A549 (cell line): ENCODE results near the gene TAS1R3. TPM values are rescaled to one million over a fixed set of nuclear protein-coding genes. Genes with fewer than 3 reads are reported as not detected.

Source experiments
- ATAC-seq, 2 experiments: fragments of 200-7000 bp in 1 of 2; fragments of >200 bp in 1 of 2; cut with Nextera tagmentation in 1 of 2; cut with Tn5 transposase in 1 of 2; 3 replicates each; pipeline versions ENCODE4 v1.8.0 to v1.9.1; 2018 to 2020; ENCODE audit warnings: mild to moderate bottlenecking in 1 of 2, moderate library complexity in 1 of 2
- CTCF ChIA-PET: fragments of 300-600 bp; sonication (Branson Sonifier 250); formaldehyde crosslinking; extraction: SDS; loops from one replicate; lab custom pipeline; 2021; ENCODE audit warnings: antibody characterized with exemption, inconsistent platforms; lab: Yijun Ruan, JAX
- POLR2A ChIA-PET: fragments of 350-600 bp; formaldehyde crosslinking; extraction: SDS; loops from one replicate; lab custom pipeline; 2021; ENCODE audit warnings: antibody characterized with exemption, inconsistent platforms; lab: Yijun Ruan, JAX
- DNase-seq, 2 experiments: peaks; one replicate each; pipeline versions ENCODE4 v3.0.0 to v3.0.0-alpha.2; 2011 to 2016; ENCODE audit warnings: low read depth in 1 of 2, low spot score in 1 of 2
- FAIRE-seq: peaks from 2 replicates; lab custom pipeline; 2011; peaks lifted over from hg19 to GRCh38; lab: Jason Lieb, UNC
- H3K27ac ChIP-seq, 2 experiments: fragments of >200 bp; sonication (Bioruptor Twin); formaldehyde crosslinking; 3 replicates each; pipeline ENCODE4 v1.5.1; 2016 to 2017
- H3K4me1 ChIP-seq: fragments of >200 bp; sonication (Bioruptor Twin); formaldehyde crosslinking; 3 replicates; pipeline ENCODE4 v1.6.1; 2016
- H3K4me2 ChIP-seq: fragments of >200 bp; sonication (Bioruptor Twin); formaldehyde crosslinking; 3 replicates; pipeline ENCODE4 v1.6.1; 2016
- H3K4me3 ChIP-seq: fragments of >200 bp; sonication (Bioruptor Twin); formaldehyde crosslinking; 3 replicates; pipeline ENCODE4 v1.5.1; 2016
- H3K9me3 ChIP-seq: fragments of >200 bp; sonication (Bioruptor Twin); formaldehyde crosslinking; 3 replicates; pipeline ENCODE4 v1.6.1; 2016
- CBX8 ChIP-seq: fragments of 200-600 bp; sonication (generic); IDR thresholded peaks from 2 replicates; pipeline ENCODE4 v1.6.1; 2016
- CEBPB ChIP-seq, 2 experiments: fragments of >200 bp in 1 of 2; sonication (Bioruptor Twin) in 1 of 2; formaldehyde crosslinking in 1 of 2; IDR thresholded peaks; 2 replicates each; pipeline ENCODE4 v1.6.1; 2012 to 2016
- CHD4 ChIP-seq: fragments of 200-600 bp; sonication (generic); IDR thresholded peaks from 2 replicates; pipeline ENCODE4 v1.6.1; 2016; ENCODE audit warnings: antibody characterized with exemption, mild to moderate bottlenecking, borderline replicate concordance
- ESRRA ChIP-seq: fragments of 150-350 bp; IDR thresholded peaks from 2 replicates; pipeline ENCODE4 v1.6.1; 2014; ENCODE audit warnings: mild to moderate bottlenecking, low read length, borderline replicate concordance
- FOSL2 ChIP-seq, 2 experiments: fragments of 450-650 bp in 1 of 2; fragments of >200 bp in 1 of 2; sonication (Bioruptor Twin) in 1 of 2; formaldehyde crosslinking; IDR thresholded peaks; 2 replicates each; pipeline versions ENCODE4 v1.5.0 to v1.6.1; 2016 to 2020; ENCODE audit warnings: mild to moderate bottlenecking in 1 of 2, moderate library complexity in 1 of 2
- HEYL ChIP-seq: fragments of 250-450 bp; sonication (Bioruptor Pico); IDR thresholded peaks from 2 replicates; pipeline ENCODE4 v1.8.0; 2021; ENCODE audit warnings: mild to moderate bottlenecking, moderate library complexity
- HOXB13 ChIP-seq: fragments of 250-450 bp; sonication (Bioruptor Pico); IDR thresholded peaks from 2 replicates; pipeline ENCODE4 v1.5.0; 2020; ENCODE audit warnings: low read depth, mild to moderate bottlenecking, moderate library complexity
- JUNB ChIP-seq: fragments of >200 bp; sonication (Bioruptor Twin); formaldehyde crosslinking; IDR thresholded peaks from 2 replicates; pipeline ENCODE4 v1.6.1; 2016
- KDM5A ChIP-seq: fragments of 200-600 bp; sonication (generic); IDR thresholded peaks from 2 replicates; pipeline ENCODE4 v1.6.1; 2016; ENCODE audit warnings: antibody characterized with exemption, mild to moderate bottlenecking
- MAFK ChIP-seq: fragments of 450-650 bp; IDR thresholded peaks from 2 replicates; pipeline ENCODE4 v1.6.1; 2014; ENCODE audit not compliant: partially characterized antibody
- NFE2L2 ChIP-seq: fragments of 150-350 bp; conservative IDR thresholded peaks from 2 replicates; pipeline ENCODE4 v1.6.1; 2014; ENCODE audit warnings: low read length
- NR3C1 ChIP-seq: fragments of >200 bp; sonication (Bioruptor Twin); formaldehyde crosslinking; IDR thresholded peaks from 3 replicates; pipeline ENCODE4 v1.6.1; 2017
- PHF8 ChIP-seq: fragments of 200-600 bp; sonication (generic); IDR thresholded peaks from 2 replicates; pipeline ENCODE4 v1.6.1; 2016; ENCODE audit warnings: low read depth, mild to moderate bottlenecking, antibody characterized with exemption, moderate library complexity, borderline replicate concordance
- POLR2AphosphoS2 ChIP-seq: conservative IDR thresholded peaks from 2 replicates; pipeline ENCODE4 v1.6.1; 2012; ENCODE audit warnings: low read length, improper control_type of control experiment, inconsistent platforms
- RAD21 ChIP-seq, 2 experiments: fragments of >200 bp in 1 of 2; sonication (Bioruptor Twin) in 1 of 2; formaldehyde crosslinking in 1 of 2; IDR thresholded peaks in 1 of 2; conservative IDR thresholded peaks in 1 of 2; 2 replicates in 1 of 2; 3 replicates in 1 of 2; pipeline ENCODE4 v1.6.1; 2012 to 2018; ENCODE audit warnings: inconsistent platforms in 1 of 2
- REST ChIP-seq: fragments of 200-600 bp; sonication (generic); IDR thresholded peaks from 2 replicates; pipeline ENCODE4 v1.6.1; 2016; ENCODE audit warnings: antibody characterized with exemption, mild to moderate bottlenecking, moderate library complexity
- RFX5 ChIP-seq: fragments of 450-650 bp; IDR thresholded peaks from 2 replicates; pipeline ENCODE4 v1.7.1; 2014; ENCODE audit warnings: antibody characterized with exemption, mild to moderate bottlenecking, moderate library complexity
- RNF2 ChIP-seq: fragments of 200-600 bp; sonication (generic); IDR thresholded peaks from 2 replicates; pipeline ENCODE4 v1.6.1; 2016; ENCODE audit warnings: low read depth, mild to moderate bottlenecking, antibody characterized with exemption, moderate library complexity, borderline replicate concordance
- ZC3H11A ChIP-seq: fragments of 450-650 bp; IDR thresholded peaks from 2 replicates; pipeline ENCODE4 v1.6.1; 2014; ENCODE audit warnings: antibody characterized with exemption, mild to moderate bottlenecking
- ZFP36 ChIP-seq: fragments of 450-650 bp; IDR thresholded peaks from 2 replicates; pipeline ENCODE4 v1.6.1; 2014; ENCODE audit warnings: borderline replicate concordance; ENCODE audit not compliant: partially characterized antibody
- WGBS: methylation state at CpG from one replicate; pipeline ENCODE4 v1.1.6; 2017; ENCODE audit errors: missing lambda C conversion rate; 5-methylcytosine and 5-hydroxymethylcytosine counted together
- polyA plus RNA-seq, 4 experiments: library from polyadenylated mRNA; depleted of rRNA in 3 of 4; stranded (reverse); fragments of >200 nt; fragmentation: RNase III in 1 of 4; extraction: RNeasy Plus Mini Kit Qiagen cat#74134 plus additional on column Dnase treatment in 1 of 4; gene quantifications; 2 replicates in 3 of 4; 3 replicates in 1 of 4; pipeline ENCODE4 v1.2.3, GENCODE V29; 2011 to 2017
- TF ChIP-seq, protein P1 (sequence below): fragments of 250-450 bp; sonication (Bioruptor Pico); IDR thresholded peaks from 2 replicates; pipeline ENCODE4 v1.5.0; 2020; ENCODE audit warnings: low read depth, mild to moderate bottlenecking, moderate library complexity

Gene TAS1R3
- polyA plus RNA-seq, 2 of the 4 experiments (the other 2 are of a cell fraction) = 0.05 to 0.15 TPM

GRCh38 chr1:1304331-1305299 is 26.5 kb upstream of the TAS1R3 start (continued):
- no peak for TF ChIP-seq JUNB
- TF ChIP-seq CEBPB (IDR thresholded peaks at IDR 0.05) = no peak
- no peak for TF ChIP-seq KDM5A
- no peak for TF ChIP-seq RAD21 (conservative IDR thresholded peaks at IDR 0.05 in 1 of 2, IDR thresholded peaks at IDR 0.05 in 1 of 2)
- no peak for TF ChIP-seq ESRRA
- TF ChIP-seq ZC3H11A = no peak
- TF ChIP-seq ZFP36 = no peak
- TF ChIP-seq RFX5 = no peak
- no peak for TF ChIP-seq PHF8
- peak; percentile 53; the same call in 1 of the 2 replicates for TF ChIP-seq HOXB13
- no peak for TF ChIP-seq CBX8
- TF ChIP-seq RNF2 = no peak
- TF ChIP-seq, protein P1, sequence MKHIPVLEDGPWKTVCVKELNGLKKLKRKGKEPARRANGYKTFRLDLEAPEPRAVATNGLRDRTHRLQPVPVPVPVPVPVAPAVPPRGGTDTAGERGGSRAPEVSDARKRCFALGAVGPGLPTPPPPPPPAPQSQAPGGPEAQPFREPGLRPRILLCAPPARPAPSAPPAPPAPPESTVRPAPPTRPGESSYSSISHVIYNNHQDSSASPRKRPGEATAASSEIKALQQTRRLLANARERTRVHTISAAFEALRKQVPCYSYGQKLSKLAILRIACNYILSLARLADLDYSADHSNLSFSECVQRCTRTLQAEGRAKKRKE (CRISPR knock-in tag) = no peak

GRCh38 chr1:1305300-1306069 is 25.6 kb upstream of the TAS1R3 start:
- Histone ChIP-seq H3K4me3 (peak overlapping the region; percentile 29), H3K4me2 (peak overlapping the region; percentile 91), H3K9me3 (no peaks in the 10 kb centered on the region), H3K4me1 (peaks cover 41% of the 10 kb centered on the region), H3K27ac (peak overlapping the region; percentile 87 to 95)
- 64% methylated on average over 5 of the region's 25 CpGs for WGBS
- FAIRE-seq = no peak
- no peak for TF ChIP-seq PHF8
- TF ChIP-seq CHD4 = no peak
- no peak for TF ChIP-seq POLR2AphosphoS2
- no peak for TF ChIP-seq FOSL2 (IDR thresholded peaks at IDR 0.05)
- peak; percentile 50 for TF ChIP-seq FOSL2 (CRISPR knock-in tag; IDR thresholded peaks at IDR 0.05)
- no peak for TF ChIP-seq NFE2L2
- TF ChIP-seq JUNB = no peak
- no peak for TF ChIP-seq ZFP36
- no peak for TF ChIP-seq HEYL
- TF ChIP-seq REST = no peak
- no peak for TF ChIP-seq RAD21 (conservative IDR thresholded peaks at IDR 0.05 in 1 of 2, IDR thresholded peaks at IDR 0.05 in 1 of 2)
- no peak for TF ChIP-seq NR3C1
- TF ChIP-seq MAFK = peak; percentile 24
- TF ChIP-seq ZC3H11A = no peak
- ChIA-PET CTCF (interaction anchor here (0.9 to 1.6 kb wide), 10 partner anchors 10 to 324 kb away, joined by 3 to 7 read pairs (median 3); no protein-coding TSS in a partner anchor), POLR2A (no interaction called here)
- peak in 1 of 2 experiments; percentile 34; a peak in 3 of 6 replicates for ATAC-seq
- peak in 1 of 2 experiments; percentile 53 for DNase-seq
